GM19463 (cell line): ENCODE data around the gene FNDC1.
"Not testable (repeated sequence)": the region's sequence is repeated elsewhere in the genome, so short reads cannot be mapped to it uniquely, and the experiment has no call there.

ENCODE experiments used
- ATAC-seq: cut with Tn5 transposase; IDR thresholded peaks from one replicate; pipeline ENCODE4 v1.9.1; 2021; ENCODE audit warnings: mild to moderate bottlenecking, moderate library complexity; ENCODE audit not compliant: unreplicated experiment

Gene FNDC1

DNA sequence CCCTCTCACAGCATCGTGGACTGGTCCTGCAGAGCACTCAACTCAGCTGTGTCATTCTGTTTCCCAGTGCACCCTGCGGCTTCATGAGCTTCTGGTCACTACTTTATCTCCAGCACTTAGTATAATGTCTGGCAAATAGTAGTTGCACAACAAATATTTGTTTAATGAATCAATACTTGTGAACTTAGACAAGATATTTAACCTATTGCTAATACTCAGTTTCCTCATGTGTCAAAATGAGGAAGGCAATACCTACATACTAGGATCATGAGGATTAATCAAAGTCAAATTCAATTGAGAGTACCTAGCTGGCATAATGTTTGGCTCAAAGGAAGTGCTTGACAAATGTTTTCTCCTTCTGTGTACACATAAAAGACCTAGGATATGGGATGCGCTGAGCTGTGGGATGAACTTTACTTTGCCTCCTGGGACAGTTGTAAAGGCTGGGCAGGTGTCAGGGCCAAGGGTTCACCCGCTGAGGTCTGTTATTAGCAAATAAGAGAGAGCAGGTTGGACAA, 86.3 kb downstream of the FNDC1 start:
- no peak for ATAC-seq

DNA sequence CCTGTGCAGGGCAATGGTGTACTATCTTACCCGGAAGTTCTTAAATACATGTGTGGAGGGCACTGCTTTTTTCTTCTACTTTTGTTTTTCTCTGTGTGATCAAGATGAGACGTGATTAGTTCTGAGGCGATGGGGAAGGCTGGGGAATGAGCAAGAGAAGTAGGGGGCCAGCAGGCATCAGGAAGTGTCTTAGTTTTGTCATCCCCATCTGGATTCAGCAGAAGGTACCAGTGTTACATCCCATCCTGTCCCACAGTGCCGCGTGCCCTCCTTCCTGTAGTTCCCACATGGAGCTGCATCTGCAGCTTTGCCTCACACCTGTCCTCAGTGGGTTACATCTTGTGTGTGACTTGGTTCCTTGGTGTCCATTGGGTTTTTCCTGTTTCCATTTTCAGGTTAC, 86.9 kb downstream of the FNDC1 start:
- ATAC-seq = no peak

DNA sequence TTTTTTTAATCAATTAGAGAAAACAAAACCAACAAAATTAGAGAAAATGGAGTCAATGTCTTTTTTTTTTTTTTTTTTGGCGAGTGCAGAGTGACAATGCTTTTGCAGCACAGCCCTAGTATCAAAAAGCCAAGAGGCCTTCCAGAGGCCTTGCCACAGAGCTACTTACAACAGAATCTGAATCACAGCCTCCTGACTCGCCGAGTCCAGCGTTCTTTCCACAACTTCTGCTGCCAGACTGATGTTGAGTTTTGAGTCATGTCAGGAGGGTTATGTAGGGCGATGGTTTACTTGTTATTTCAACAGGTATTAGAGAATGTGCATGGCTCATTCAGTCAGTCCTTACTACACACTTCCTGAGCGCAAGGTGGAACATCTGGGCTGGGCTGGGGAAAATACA, 88.6 kb downstream of the FNDC1 start:
- ATAC-seq = no peak

DNA sequence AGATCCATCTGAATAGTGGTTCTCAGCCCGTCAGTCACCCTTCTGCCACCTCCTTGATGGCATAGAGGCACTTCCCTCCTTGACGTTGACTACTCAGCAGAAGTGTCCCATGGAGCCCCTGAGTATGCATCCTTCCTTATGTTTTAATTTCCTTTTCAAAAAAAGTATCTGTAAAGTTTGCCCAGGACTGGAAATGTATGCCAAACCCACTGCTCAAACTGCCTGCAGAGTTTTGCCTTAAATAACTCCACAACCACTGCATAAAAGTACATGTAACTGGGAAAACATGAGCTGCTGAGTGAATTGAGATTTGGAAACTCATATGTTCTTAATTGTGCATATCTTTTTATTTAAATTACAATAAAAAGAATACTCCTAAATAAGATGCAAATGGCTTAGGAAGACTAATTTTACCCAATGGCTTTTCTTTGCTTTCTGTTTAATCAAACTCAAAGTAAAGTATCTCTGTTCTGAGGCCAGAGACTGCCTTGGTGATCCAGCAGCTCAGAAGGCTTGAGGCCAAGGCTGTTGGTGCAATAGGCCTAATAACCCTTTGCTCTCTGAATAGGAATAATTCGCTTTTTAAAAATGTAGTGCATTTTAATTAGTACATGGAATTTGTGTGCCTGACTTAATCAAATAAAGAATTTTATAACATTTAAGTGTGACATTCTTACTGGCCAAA, 90.4 kb downstream of the FNDC1 start:
- no peak for ATAC-seq

DNA sequence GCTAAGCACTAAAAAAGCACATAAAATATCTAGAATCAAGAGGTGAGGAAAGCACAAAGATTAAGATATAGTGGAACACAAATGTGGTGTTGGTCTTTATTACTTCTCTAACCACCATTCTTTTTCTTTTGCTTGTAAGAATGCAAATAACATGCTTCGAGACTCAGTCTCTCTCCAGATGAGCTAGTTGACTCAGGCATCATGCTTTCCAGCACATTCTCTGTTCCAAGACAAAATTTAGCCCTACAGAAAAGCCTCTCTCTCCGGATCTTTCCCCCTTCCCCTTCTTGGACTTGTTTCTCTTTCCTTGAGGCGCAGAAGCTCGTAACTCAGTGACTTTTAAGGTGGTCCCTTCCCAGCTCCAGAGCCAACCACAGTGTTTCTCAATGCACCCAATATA, 91.0 kb downstream of the FNDC1 start:
- no peak for ATAC-seq

DNA sequence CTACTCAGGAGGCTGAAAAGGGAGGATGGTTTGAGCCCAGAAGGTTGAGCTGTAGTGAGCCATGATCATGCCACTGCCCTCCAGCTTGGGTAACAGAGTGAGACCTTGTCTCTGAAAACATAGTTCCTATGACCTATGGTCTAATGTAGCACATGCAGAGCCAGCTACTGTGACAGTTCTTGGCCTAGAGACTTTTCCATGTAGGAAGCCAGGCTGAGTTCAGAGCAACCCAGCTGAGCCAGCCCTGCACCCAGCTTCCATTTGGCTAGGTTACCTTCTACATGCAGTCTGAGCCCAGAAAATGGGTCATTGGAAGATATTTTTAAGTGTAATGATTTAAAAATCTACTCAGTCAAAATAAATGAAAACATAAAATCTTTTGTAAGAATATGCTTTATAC, 92.8 kb downstream of the FNDC1 start:
- no peak for ATAC-seq

DNA sequence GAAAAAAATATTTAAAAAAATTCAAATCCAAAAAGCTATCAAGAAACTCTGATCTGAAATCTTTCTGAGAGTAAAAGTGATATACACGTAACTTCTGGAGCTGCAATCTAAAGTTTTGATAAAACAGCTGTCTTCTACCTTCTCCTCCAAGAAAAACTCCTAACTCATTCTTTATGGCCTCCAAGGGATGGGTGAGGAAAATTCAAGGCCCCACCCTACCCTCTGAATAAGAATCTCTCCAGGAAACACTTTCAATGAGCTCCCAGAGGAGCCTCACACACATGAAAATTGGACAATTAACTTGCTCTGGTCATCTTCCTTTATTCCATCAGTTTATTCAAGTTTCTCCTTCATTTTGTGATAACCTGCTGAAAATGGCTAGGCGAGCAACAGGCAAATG, 93.4 kb downstream of the FNDC1 start:
- ATAC-seq = no peak

DNA sequence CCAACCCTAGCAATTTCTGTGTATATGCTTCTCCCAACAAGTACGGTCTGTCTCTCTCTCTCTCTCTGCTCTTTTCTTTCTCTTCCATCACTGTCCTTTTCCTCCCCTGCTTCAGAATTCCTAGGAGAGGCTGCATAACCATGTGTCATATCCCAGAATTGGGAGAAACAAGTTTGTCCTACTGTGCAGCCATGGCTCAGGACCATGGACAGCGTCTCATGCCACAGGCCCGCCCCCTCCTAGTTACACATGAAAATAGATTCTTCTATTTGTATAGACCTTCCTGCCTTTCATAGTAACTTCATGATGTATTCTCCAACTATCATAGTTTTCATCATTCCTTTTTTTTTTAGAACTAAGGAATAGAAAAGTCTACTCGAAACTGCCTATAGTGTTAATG, 98.0 kb downstream of the FNDC1 start:
- no peak for ATAC-seq

DNA sequence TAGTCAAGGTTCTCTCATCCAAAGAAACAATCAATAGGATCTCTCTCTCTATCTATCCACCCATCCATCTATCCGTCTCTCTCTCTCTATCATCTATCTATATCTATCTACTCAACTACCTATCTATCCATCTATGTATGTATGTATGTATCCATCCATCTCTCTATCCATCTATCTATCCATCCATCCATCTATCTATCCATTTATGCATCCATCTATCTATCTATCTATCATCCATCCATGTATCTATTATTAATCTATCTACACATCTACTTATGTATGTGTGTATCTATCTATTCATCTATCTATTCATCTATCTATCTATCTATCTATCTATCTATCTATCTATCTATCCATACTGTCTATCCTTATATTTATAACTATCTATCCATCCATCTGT, 99.3 kb downstream of the FNDC1 start:
- no peak for ATAC-seq

DNA sequence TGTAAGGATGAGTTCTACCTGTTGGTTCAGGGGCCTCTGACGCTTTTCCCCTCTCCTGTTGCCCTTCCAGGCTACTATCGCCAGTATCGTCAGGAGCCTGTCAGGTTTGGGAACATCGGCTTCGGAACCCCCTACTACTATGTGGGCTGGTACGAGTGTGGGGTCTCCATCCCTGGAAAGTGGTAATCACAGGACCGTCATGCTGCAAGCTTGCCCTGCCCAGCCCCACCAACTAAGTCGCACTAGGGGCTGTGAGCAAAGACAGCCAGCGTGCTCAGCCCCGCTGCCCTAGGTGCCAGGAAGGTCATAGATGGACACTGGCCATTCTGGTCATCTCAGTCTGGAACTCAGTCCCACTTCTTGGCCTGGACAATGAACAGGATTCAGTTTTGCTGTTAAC, 102.1 kb downstream of the FNDC1 start:
- no peak for ATAC-seq

DNA sequence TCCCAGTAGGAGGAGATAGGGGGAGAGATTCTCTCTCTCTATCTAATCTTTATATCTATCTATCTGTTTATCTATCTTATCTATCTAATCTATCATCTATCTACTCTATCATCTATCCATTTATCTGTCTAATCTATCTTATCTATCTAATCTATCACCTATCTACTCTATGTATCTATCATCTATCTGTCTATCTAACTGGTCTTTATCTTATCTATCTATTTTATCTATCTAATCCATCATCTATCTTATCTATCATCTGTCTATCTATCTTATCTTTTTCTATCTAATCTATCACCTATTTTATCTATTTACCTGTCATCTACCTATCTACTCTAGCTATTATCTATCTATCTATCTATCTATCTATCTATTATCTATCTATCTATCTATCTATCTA, 109.4 kb downstream of the FNDC1 start:
- no peak for ATAC-seq

DNA sequence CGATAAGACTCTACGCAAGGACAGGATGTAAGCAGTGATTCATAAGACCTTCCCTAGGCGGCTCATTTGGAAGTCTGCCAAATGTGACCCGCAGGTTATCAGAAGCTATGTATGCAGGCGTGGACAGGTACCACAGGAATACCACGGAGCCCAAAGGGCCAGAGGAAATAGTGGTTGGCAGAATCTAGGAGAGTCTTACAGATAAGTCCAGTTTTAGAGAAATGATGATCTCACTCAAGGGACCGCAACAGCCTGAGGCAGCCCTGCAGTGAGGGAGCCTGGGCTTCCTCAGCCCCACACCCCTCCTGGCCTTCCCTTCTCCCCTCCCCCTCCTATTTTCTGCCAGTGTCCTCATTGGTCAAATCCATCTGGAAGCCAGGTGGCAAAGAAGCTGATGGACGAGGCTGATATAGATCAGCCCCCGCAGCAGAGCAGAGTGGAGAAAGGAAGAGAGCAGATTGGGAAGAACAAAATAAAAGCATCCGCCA, 110.6 kb downstream of the FNDC1 start:
- no peak for ATAC-seq

DNA sequence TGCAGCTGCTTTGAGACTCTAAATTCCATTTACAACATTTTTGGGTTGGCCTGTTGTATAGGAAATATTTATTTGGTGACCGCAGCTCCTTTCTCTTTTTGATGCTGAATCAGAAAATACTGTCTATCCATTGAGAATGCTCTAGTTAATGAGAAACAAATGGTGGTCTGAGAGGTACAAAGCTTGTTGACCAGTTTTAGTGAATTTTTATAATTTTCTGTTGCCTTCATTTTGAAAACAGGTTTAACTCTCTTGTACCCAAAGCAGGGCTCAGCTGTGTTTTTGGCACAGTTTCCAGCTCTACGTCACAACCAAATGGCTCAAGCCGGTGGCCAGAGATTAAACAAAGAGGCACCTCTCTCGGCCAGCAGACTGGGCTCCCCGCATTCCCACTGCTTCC, 113.2 kb downstream of the FNDC1 start:
- no peak for ATAC-seq

DNA sequence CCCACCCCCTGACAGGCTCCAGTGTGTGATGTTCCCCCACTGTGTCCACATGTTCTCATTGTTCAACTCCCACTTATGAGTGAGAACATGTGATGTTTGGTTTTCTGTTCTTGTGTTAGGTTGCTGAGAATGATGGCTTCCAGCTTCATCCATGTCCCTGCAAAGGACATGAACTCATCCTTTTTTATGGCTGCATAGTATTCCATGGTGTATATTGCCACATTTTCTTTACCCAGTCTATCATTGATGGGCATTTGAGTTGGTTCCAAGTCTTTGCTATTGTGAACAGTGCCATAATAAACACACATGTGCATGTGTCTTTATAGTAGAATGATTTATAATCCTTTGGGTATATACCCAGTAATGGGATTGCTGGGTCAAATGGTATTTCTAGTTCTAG, 115.5 kb downstream of the FNDC1 start:
- ATAC-seq = not testable (repeated sequence)

DNA sequence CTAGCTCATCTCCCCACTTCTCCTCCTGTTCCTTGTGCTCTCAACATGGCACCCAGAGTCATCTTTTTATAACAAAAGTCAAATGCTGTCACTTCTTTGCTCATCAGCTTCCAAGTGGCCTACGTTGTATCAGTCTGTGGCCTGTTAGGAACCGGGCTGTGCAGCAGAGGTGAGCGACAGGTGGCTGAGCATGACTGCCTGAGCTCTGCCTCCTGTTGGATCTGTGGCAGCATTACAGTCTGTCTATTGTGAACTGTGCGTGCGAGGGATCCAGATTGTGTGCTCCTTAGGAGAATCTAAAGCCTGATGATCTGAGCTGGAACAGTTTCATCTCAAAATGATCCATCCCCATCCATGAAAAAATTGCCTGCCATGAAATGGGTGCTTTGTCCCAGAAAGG, 129.6 kb downstream of the FNDC1 start:
- ATAC-seq = no peak

DNA sequence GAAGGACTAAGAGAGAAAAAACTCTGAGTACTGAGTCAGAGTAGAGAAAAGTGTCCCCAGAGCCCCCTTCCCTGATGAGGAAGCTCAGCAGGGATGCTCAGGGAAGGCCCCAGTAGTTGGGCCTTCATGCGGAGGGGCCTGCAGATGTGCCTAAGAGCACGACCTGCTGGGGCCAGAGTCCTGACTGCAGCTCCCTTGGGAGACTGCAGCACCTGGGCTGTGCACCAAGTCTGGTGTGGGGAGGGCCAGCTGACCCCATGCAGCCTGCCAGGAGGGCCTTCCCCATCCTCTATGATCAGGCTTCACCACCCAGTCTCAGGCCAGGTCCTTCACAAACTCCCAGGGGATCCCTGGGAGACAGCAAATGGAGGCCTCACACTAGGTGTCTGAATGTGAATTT, 130.4 kb downstream of the FNDC1 start:
- no peak for ATAC-seq

DNA sequence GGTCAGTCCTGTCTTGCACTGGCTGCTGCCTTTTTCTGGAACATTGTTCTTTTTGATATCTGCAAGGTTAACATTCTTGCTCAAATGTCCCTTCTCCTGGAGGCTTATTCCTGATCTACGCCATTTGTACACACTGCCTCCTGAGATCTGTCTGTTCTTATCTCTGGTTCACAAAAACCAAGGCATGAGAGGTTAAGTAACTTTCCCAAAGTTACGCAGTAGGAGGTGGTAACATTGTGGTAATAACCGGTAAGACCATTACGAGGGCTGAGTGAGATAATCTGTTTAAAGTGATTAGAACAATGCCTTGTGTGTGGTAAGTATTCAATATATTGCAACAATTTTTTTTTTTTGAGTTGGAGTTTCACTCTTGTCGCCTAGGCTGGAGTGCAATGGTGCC, 132.1 kb downstream of the FNDC1 start:
- ATAC-seq = no peak

DNA sequence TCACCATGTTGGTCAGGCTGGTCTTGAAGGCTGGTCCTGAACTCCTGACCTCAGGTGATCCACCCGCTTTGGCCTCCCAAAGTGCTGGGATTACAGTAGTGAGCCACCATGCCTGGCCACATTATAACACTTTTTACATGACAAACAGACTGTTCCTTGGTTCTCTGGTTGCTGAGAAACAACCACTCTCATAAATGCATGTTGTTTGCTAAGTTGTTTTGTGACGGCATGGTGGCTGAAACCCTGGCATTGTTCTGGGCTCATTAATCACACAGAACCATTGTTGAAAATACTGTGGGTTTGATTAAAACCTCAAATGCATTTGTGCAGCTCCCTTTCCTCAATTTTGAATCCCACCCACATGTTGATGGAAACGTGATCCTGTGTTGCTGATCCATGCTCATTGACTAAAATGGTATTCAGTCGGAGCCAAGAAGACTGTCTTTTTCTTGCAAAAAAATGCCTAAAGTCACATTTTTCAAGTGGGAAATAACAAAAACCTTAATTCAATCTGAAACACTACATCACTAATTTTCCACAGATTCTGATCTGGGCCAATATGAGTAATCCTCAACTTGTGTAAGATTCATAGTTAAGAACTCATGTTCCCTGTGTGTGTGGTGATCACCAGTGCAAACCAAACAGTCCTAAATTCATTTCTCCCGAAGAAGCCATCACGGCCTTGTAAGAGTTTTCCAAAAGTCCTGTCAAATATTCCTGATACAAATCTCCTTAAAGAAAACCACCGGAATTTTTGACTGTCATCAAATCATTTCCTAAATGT, 132.8 kb downstream of the FNDC1 start:
- ATAC-seq = no peak

DNA sequence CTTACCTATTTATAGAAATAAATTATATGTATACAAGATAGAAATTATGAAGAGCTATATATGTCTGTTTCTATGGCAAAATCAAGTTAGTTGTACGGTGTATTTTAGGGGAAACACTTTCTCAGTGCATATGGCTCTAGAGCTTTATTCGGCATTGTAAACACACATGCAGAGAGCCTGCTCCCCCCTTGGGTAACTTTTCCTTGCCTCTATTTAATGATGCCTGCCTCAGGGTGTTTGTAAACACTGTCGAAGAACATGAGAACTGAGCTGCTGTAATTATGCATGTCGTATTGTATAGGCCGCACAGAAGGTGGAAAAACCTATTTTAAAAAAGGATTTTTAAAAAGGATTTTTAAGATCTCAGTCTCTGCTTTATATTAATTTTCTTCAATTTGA, 133.4 kb downstream of the FNDC1 start:
- no peak for ATAC-seq

DNA sequence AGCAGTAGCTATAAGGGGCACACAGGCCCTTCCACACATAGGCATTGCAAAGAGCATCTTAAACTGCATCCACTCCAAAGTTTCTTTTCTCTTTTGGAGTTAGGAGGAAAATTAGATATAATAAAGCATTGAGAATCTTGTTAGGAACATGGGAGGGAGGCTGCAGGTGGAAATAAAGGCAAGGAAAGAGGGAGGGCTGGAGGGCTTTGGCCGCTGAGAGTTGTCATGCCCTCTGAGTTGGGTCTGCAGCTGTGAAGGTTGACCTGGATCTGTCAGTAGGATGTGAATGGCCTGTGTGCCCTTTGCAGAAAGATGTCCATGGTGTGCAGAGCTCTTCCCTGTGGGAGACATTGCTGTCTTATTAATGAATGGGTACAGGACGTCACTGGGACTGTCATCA, 134.0 kb downstream of the FNDC1 start:
- no peak for ATAC-seq

DNA sequence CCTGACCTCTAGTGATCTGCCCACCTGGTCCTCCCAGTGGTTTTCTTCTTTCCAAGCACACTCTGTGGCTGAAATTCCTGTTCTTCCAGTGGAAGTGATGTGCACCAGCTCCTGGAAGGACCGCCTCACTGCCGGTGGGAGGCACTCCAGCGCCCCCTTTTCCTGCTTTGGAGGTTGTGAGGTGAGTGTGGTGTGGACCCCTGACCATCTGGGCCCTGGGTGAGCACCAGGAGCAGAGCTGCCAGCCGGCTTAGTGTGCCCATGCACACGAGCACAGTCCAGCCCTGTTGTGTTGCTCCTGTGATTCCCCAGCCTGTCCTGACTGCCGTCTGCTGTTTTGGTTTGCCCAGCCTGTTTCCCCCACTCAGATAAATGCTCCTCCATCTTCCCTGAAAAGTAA, 134.6 kb downstream of the FNDC1 start:
- ATAC-seq = no peak

DNA sequence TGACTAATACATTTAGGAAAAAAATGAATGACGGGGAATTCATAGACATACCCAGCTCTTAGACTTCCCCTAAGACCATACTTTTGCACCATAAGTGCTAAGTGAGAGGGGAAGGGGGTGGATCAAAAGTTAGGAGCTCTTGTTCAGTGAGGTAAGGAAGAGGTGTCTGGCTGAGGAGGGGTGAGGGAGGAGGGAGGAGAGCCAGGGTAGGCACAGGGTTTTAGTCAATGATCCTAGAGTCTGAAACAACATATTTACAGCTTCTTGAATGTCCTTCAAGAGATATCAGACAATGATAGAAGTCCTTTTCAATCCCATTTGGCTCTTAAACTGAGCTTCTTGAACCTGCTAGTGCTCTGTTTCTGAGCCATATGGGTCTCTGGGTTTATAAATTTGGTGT, 135.4 kb downstream of the FNDC1 start:
- ATAC-seq = no peak
